Common myeloid progenitor, CD34-positive (primary cell): ENCODE measurements around the gene POU6F2.

Experiments used
- CTCF ChIA-PET: fragments of 350-600 bp; sonication (Branson Sonifier 250); formaldehyde crosslinking; loops from one replicate; lab custom pipeline; 2021; ENCODE audit warnings: antibody characterized with exemption; lab: Charles Lee
- POLR2A ChIA-PET: fragments of 350-600 bp; sonication (Branson Sonifier 250); formaldehyde crosslinking; loops from one replicate; lab custom pipeline; 2021; ENCODE audit warnings: antibody characterized with exemption; lab: Charles Lee
- DNase-seq, 3 donors: peaks; one replicate each; pipeline versions ENCODE4 v3.0.0 to v3.0.0-alpha.2; 2013
- H3K27ac ChIP-seq, 2 experiments: 1 replicate in 1 of 2; 2 replicates in 1 of 2; pipeline ENCODE4 v1.7.0; 2013; ENCODE audit warnings: inconsistent platforms in 2 of 2, low read length in 2 of 2, mild to moderate bottlenecking in 2 of 2, low read depth in 1 of 2, moderate library complexity in 1 of 2; ENCODE audit not compliant: severe bottlenecking in 2 of 2, insufficient read depth in 1 of 2, poor library complexity in 1 of 2
- H3K27me3 ChIP-seq, 5 experiments: replicated peaks in 2 of 5; 1 replicate in 3 of 5; 2 replicates in 2 of 5; pipeline versions ENCODE4 v1.6.1 to v1.7.0; 2013; ENCODE audit warnings: low read length in 4 of 5, mild to moderate bottlenecking in 2 of 5, moderate library complexity in 2 of 5, inconsistent platforms in 1 of 5; ENCODE audit not compliant: insufficient read depth in 5 of 5, control insufficient read depth in 4 of 5
- H3K36me3 ChIP-seq, 4 experiments: 1 replicate in 2 of 4; 2 replicates in 2 of 4; pipeline versions ENCODE4 v1.6.1 to v1.7.0; 2013; ENCODE audit warnings: low read length in 3 of 4, control low read depth in 1 of 4, mild to moderate bottlenecking in 1 of 4; ENCODE audit not compliant: control insufficient read depth in 4 of 4, insufficient read depth in 4 of 4
- H3K4me1 ChIP-seq, 4 experiments: 1 replicate in 3 of 4; 2 replicates in 1 of 4; pipeline versions ENCODE4 v1.6.1 to v1.7.1; 2013; ENCODE audit warnings: low read length in 3 of 4, mild to moderate bottlenecking in 3 of 4, control low read depth in 1 of 4, inconsistent platforms in 1 of 4, moderate library complexity in 1 of 4; ENCODE audit not compliant: control insufficient read depth in 4 of 4, insufficient read depth in 4 of 4; ENCODE audit errors: control extremely low read depth in 1 of 4
- H3K4me3 ChIP-seq, 7 experiments: 1 replicate in 4 of 7; 2 replicates in 3 of 7; pipeline versions ENCODE4 v1.5.1 to v1.7.0; 2013; ENCODE audit warnings: mild to moderate bottlenecking in 7 of 7, low read length in 6 of 7, moderate library complexity in 6 of 7, inconsistent platforms in 2 of 7, low read depth in 2 of 7, control low read depth in 1 of 7; ENCODE audit not compliant: insufficient read depth in 4 of 7, control insufficient read depth in 1 of 7; ENCODE audit errors: extremely low read depth in 1 of 7
- H3K9me3 ChIP-seq, 5 experiments: 1 replicate in 4 of 5; 2 replicates in 1 of 5; pipeline versions ENCODE4 v1.6.1 to v1.7.1; 2013; ENCODE audit warnings: low read length in 4 of 5, mild to moderate bottlenecking in 2 of 5, inconsistent platforms in 1 of 5, low read depth in 1 of 5, moderate library complexity in 1 of 5; ENCODE audit not compliant: control insufficient read depth in 4 of 5, insufficient read depth in 2 of 5; ENCODE audit errors: control extremely low read depth in 1 of 5
- WGBS: methylation state at CpG from one replicate; pipeline ENCODE4 v1.1.5; 2013; ENCODE audit not compliant: insufficient coverage; 5-methylcytosine and 5-hydroxymethylcytosine counted together

The POU6F2 gene

DNA sequence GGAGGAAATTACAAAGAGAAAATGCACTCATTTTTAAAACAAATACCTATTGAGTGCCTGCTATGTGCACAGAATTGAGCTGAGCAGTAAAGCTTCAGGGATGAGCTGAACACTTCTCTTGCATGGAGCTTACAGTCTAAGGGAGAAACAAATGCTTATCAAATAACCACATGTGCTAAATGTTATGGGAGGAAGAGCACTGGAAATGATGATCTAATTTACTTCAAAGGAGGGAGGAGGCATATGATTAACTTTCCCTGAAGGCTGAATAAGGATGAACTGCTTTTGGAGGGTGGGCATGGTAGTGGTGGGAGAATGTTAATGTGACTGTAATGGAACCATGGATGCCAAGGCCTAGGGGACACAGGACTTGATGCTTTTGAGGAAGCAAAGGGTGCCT lies 168.2 kb downstream of the POU6F2 start:
- ChIA-PET CTCF (no interaction called here), POLR2A (no interaction called here)
- no peaks in the 10 kb centered on the region for H3K36me3 ChIP-seq
- H3K4me1 ChIP-seq: no peaks in the 10 kb centered on the region
- H3K27me3 ChIP-seq: peaks cover 0 to 2% (median 0%) of the 10 kb centered on the region in 5 experiments
- no peak for DNase-seq
- no peak overlapping the region for H3K4me3 ChIP-seq
- no peak overlapping the region for H3K27ac ChIP-seq
- no peaks in the 10 kb centered on the region for H3K9me3 ChIP-seq

DNA sequence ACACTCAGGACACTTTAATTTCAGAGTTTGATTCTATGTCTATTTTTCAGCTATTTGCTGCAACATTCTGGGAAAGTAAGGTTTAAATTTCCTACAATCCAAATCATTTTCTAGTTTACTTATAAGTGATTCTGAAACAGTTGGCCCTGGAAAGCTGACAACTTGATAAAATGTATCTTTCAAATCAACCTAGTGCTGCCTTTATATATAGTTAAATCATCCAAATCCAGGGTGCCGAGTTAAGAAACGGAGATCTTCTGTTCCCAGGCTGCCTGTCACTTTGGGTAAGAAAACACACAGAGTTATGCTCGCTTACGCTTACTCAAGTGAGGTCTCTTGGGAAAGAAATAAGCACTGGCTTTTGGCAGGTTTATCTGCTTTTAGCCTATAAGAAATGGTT lies 175.0 kb downstream of the POU6F2 start:
- no peaks in the 10 kb centered on the region for H3K36me3 ChIP-seq
- H3K27ac ChIP-seq: no peak overlapping the region
- peaks cover 0 to 1% (median 0%) of the 10 kb centered on the region in 5 experiments for H3K9me3 ChIP-seq
- H3K4me3 ChIP-seq: no peak overlapping the region
- DNase-seq: no peak
- ChIA-PET CTCF (no interaction called here), POLR2A (no interaction called here)
- WGBS: 96% methylated on average over 3 of the region's 4 CpGs
- peaks cover 0 to 2% (median 0%) of the 10 kb centered on the region in 5 experiments for H3K27me3 ChIP-seq
- no peaks in the 10 kb centered on the region for H3K4me1 ChIP-seq

DNA sequence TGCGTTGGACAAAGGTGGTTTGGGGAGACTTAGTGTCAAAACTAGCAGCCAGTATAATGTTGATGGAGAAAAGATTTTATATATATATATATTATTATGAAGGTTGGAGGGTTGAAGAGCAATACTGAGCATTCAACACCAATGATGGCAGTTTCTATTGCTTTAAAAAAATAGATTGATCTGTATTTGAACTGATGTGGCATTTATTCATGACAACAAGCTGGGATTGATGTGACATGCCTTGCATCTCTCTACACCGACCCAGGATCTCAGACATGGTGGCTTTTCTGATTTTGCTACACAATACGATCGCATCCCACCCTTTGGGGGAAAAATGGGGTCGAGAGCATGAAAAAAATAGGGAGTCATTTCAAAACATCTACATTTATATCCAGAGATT lies 175.4 kb downstream of the POU6F2 start:
- Histone ChIP-seq H3K4me1 (no peaks in the 10 kb centered on the region), H3K27ac (no peak overlapping the region), H3K27me3 (peaks cover 0 to 2% (median 0%) of the 10 kb centered on the region in 5 experiments), H3K4me3 (no peak overlapping the region), H3K9me3 (peaks cover 0 to 1% (median 0%) of the 10 kb centered on the region in 5 experiments), H3K36me3 (no peaks in the 10 kb centered on the region)
- no CpG with 5 or more reads among the region's 5 CpGs for WGBS
- CTCF ChIA-PET: no interaction called here
- POLR2A ChIA-PET: no interaction called here
- DNase-seq: no peak

DNA sequence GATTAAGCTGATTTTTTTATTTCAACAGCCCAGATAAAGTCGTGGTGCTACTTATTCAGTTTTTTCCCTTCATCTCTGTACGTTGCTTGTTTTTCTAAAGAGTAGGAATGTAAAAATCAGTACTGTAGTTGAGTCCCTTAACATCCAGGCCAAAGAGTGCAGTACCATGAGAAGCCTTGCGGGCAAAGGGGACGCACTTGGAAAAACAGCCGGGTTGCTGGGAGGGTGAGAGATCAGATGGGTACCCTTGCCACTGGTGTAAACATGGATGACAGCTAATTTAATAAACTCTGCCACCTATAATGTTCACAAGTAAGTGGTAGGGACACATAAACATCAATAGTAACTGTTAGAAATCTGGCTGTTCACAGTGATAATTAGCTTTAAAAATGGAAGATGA lies 175.9 kb downstream of the POU6F2 start:
- WGBS: 83% methylated on average over 5 of the region's 5 CpGs

DNA sequence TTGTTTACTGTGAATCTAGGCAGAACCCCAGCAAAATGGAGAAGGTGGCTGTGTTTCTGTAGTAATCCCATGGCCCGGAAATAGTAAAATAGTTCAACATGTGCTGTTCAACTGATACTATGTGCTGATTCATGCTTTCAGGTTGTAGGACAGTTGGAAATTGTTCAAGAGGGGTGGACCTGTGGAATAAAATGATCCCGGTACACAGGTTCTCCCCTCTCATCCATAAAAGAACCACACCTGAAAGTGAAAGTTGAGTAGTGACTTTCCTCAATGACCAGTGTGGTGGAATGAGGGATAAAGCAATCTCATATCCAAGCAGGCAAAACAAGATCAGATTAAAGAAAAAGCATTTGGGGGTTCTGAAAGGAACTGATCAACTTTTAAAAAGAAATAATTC lies 177.1 kb downstream of the POU6F2 start:
- CTCF ChIA-PET: no interaction called here
- WGBS: no CpG with 5 or more reads among the region's 2 CpGs
- Histone ChIP-seq H3K4me1 (no peaks in the 10 kb centered on the region), H3K27ac (no peak overlapping the region), H3K27me3 (peaks cover 0 to 2% (median 0%) of the 10 kb centered on the region in 5 experiments), H3K36me3 (no peaks in the 10 kb centered on the region), H3K4me3 (no peak overlapping the region), H3K9me3 (peaks cover 0 to 1% (median 0%) of the 10 kb centered on the region in 5 experiments)
- DNase-seq: no peak
- POLR2A ChIA-PET: no interaction called here

More for the DNA sequence above, 175.9 kb downstream of the POU6F2 start:
- no peaks in the 10 kb centered on the region for H3K4me1 ChIP-seq
- H3K27ac ChIP-seq: no peak overlapping the region
- no peak for DNase-seq
- no peak overlapping the region for H3K4me3 ChIP-seq
- ChIA-PET POLR2A (no interaction called here), CTCF (no interaction called here)
- peaks cover 0 to 1% (median 0%) of the 10 kb centered on the region in 5 experiments for H3K9me3 ChIP-seq
- H3K27me3 ChIP-seq: peaks cover 0 to 2% (median 0%) of the 10 kb centered on the region in 5 experiments
- no peaks in the 10 kb centered on the region for H3K36me3 ChIP-seq

DNA sequence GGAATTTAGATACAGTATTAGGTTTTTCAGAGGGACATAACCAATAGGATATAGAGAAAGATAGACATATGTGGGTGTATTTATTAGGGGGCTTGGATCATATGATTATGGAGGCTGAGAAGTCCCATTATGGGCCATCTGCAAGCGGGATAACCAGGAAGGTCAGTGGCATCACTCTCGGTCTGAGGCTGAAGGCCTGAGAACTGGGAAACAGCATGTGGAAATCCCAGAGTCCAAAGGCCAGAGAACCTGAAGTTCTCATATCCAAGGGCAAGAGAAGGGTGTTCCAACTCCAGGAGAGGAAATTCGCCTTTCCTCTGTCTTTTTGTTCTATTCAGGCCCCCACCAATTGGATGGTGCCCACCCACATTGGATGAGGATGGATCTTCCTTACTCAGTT lies 180.7 kb downstream of the POU6F2 start:
- WGBS: 98% methylated on average over 3 of the region's 3 CpGs
- no peaks in the 10 kb centered on the region for H3K36me3 ChIP-seq
- H3K27me3 ChIP-seq: peaks cover 0 to 2% (median 0%) of the 10 kb centered on the region in 5 experiments
- no peaks in the 10 kb centered on the region for H3K4me1 ChIP-seq
- ChIA-PET CTCF (no interaction called here), POLR2A (no interaction called here)
- no peak for DNase-seq
- no peak overlapping the region for H3K4me3 ChIP-seq
- H3K9me3 ChIP-seq: peaks cover 0 to 1% (median 0%) of the 10 kb centered on the region in 5 experiments
- H3K27ac ChIP-seq: no peak overlapping the region

DNA sequence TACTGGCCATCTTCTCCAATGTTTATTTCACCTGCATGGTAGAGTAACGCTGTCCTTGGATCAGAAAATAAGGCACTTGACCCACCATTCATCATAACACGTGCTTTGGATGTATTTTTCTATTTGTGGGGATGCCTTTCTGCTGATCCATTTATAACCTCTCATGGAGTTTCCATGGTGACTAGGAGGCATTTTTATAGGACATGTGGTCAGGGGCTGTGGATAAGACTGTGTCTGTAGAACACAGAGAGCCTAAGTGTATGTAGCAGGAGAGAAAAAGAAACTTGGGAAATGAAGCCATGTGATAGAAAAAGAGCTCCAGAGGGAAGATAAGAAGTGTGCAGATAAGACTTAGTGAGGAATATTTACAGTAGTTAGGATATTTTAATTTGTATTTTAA lies 184.2 kb downstream of the POU6F2 start:
- peaks cover 0 to 5% (median 0%) of the 10 kb centered on the region in 5 experiments for H3K27me3 ChIP-seq
- H3K4me3 ChIP-seq: no peak overlapping the region
- H3K36me3 ChIP-seq: no peaks in the 10 kb centered on the region
- CTCF ChIA-PET: no interaction called here
- no CpG with 5 or more reads among the region's 2 CpGs for WGBS
- no peaks in the 10 kb centered on the region for H3K9me3 ChIP-seq
- DNase-seq: no peak
- POLR2A ChIA-PET: no interaction called here
- no peaks in the 10 kb centered on the region for H3K4me1 ChIP-seq
- no peak overlapping the region for H3K27ac ChIP-seq
